Lung (tissue), 12 donors: ENCODE results near the gene CAMK2G. TPM values are rescaled to one million over a fixed set of nuclear protein-coding genes. Genes with fewer than 3 reads are reported as not detected.

Source experiments
- ATAC-seq: fragments of 200-7000 bp; cut with Tn5 transposase; one replicate; pipeline ENCODE4 v1.9.1; 2020; ENCODE audit warnings: moderate number of reproducible peaks; ENCODE audit not compliant: insufficient read depth, low FRiP score
- DNase-seq, 3 donors: peaks; one replicate each; pipeline ENCODE4 v3.0.0-alpha.2; 2013 to 2017
- H3K27ac ChIP-seq, 2 donors: one replicate each; pipeline ENCODE4 v1.5.1; 2013; ENCODE audit warnings: mild to moderate bottlenecking in 2 of 2, moderate library complexity in 2 of 2, control low read depth in 1 of 2, inconsistent platforms in 1 of 2, low read depth in 1 of 2, low read length in 1 of 2
- H3K27me3 ChIP-seq, 3 donors: one replicate each; pipeline ENCODE4 v1.5.1; 2013; ENCODE audit warnings: low read length in 2 of 3; ENCODE audit not compliant: control insufficient read depth in 3 of 3, insufficient read depth in 3 of 3
- H3K36me3 ChIP-seq, 4 donors: one replicate each; pipeline ENCODE4 v1.5.1; 2013; ENCODE audit warnings: low read length in 4 of 4, mild to moderate bottlenecking in 1 of 4, moderate library complexity in 1 of 4; ENCODE audit not compliant: control insufficient read depth in 4 of 4, insufficient read depth in 4 of 4
- H3K4me1 ChIP-seq, 5 donors: one replicate each; pipeline ENCODE4 v1.5.1; 2013; ENCODE audit warnings: low read length in 5 of 5, mild to moderate bottlenecking in 2 of 5, moderate library complexity in 1 of 5; ENCODE audit not compliant: control insufficient read depth in 5 of 5, insufficient read depth in 5 of 5
- H3K4me3 ChIP-seq: one replicate; pipeline ENCODE4 v1.5.1; 2013; ENCODE audit warnings: mild to moderate bottlenecking, control low read depth, moderate library complexity
- H3K9ac ChIP-seq, 2 donors: one replicate each; pipeline ENCODE4 v1.5.1; 2013; ENCODE audit warnings: low read length in 2 of 2, control low read depth in 1 of 2; ENCODE audit not compliant: insufficient read depth in 1 of 2
- H3K9me3 ChIP-seq, 4 donors: one replicate each; pipeline ENCODE4 v1.5.1; 2013; ENCODE audit warnings: low read length in 3 of 4, mild to moderate bottlenecking in 1 of 4, moderate library complexity in 1 of 4; ENCODE audit not compliant: control insufficient read depth in 4 of 4, insufficient read depth in 3 of 4
- CTCF ChIP-seq: IDR thresholded peaks from 2 replicates; pipeline ENCODE4 v1.5.1; 2012; ENCODE audit warnings: mild to moderate bottlenecking; ENCODE audit errors: control extremely low read depth, extremely low read depth
- WGBS, 2 donors: extraction: QIAGEN DNeasy Blood & Tissue Kit; methylation state at CpG; one replicate each; pipeline ENCODE4 v1.1.7; 2013; 5-methylcytosine and 5-hydroxymethylcytosine counted together
- polyA plus RNA-seq, 2 donors: library from polyadenylated mRNA; stranded (reverse); fragments of 200-250 nt; gene quantifications; one replicate each; pipeline ENCODE4 v1.2.1, GENCODE V29; 2013
- total RNA-seq, 2 donors: library from RNA; depleted of rRNA in 1 of 2; stranded (reverse); fragments of >200 nt in 1 of 2; gene quantifications; one replicate each; pipeline ENCODE4 v1.2.1, GENCODE V29; 2014 to 2021
- donor health status: control.
- donor health status: control.
- donor health status: Bipolar disorder and iron deficiency.
- donor health status: healthy.
- donor health status: DM: yes; HTN: yes; CAD: no.

The CAMK2G gene
- total and polyA plus RNA-seq, 4 donors, result 15.8 to 41.1 (median 29.0) TPM

GRCh38 chr10:73905256-73906020, 31.1 kb upstream of the CAMK2G start:
- Histone ChIP-seq H3K4me1 (peaks cover 0 to 14% (median 9%) of the 10 kb centered on the region in 5 donors), H3K9me3 (no peaks in the 10 kb centered on the region), H3K9ac (no peak overlapping the region), H3K4me3 (no peak overlapping the region), H3K27ac (no peak overlapping the region), H3K27me3 (peaks cover 0 to 3% (median 2%) of the 10 kb centered on the region in 3 donors), H3K36me3 (no peaks in the 10 kb centered on the region)
- WGBS, 2 donors, result 82 to 87% methylated on average over 4 of the region's 4 CpGs
- DNase-seq, result no peak
- TF ChIP-seq CTCF, result no peak
- no peak for ATAC-seq

- Histone ChIP-seq H3K27me3 (no peaks in the 10 kb centered on the region), H3K4me3 (no peak overlapping the region), H3K9ac (no peak overlapping the region), H3K36me3 (no peaks in the 10 kb centered on the region), H3K9me3 (no peaks in the 10 kb centered on the region), H3K27ac (no peak overlapping the region), H3K4me1 (peaks cover 0 to 10% (median 6%) of the 10 kb centered on the region in 5 donors)
- DNase-seq (no peak), ATAC-seq (no peak)
- 64 to 81% methylated on average over 2 of the region's 2 CpGs for WGBS, 2 donors
- no peak for TF ChIP-seq CTCF
Observed at GRCh38 chr10:73902351-73902750, 28.0 kb upstream of the CAMK2G start.

GRCh38 chr10:73901261-73901660, 26.9 kb upstream of the CAMK2G start:
- H3K9me3 ChIP-seq, result no peaks in the 10 kb centered on the region
- WGBS, 2 donors, result 70 to 73% methylated on average over 6 of the region's 6 CpGs
- ATAC-seq, result no peak
- no peaks in the 10 kb centered on the region for H3K27me3 ChIP-seq
- no peaks in the 10 kb centered on the region for H3K36me3 ChIP-seq
- H3K4me3 ChIP-seq, result no peak overlapping the region
- H3K4me1 ChIP-seq, result no peaks in the 10 kb centered on the region
- no peak overlapping the region for H3K9ac ChIP-seq
- TF ChIP-seq CTCF, result no peak
- no peak overlapping the region for H3K27ac ChIP-seq
- no peak for DNase-seq
